NCI-H748 treated with DMSO at 0.1 percent for 48 hours (cell line): ENCODE results near the gene QKI.

Experiments
- DNase-seq: peaks from one replicate; lab custom pipeline; 2025; lab: John Stamatoyannopoulos, UW

Gene QKI

DNA sequence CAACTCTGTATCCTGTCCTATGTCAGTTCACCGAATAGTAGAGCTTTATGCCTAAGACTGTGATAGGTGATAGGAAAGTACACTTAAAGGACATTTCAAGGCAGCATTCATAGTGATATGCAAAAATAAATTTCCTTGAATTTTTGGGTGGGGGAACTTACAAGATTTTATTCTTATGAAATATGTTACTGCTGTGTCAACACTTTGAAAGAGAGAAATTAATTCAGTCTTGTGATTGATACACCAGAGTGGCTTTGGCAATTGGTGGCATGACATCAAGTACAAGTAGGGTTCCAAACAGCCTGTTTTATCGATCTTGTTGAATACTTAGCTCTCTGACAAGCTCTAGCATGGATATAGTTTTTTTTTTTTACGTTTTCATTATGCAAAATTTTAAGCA is 72.3 kb downstream of the QKI start:
- no peak for DNase-seq

DNA sequence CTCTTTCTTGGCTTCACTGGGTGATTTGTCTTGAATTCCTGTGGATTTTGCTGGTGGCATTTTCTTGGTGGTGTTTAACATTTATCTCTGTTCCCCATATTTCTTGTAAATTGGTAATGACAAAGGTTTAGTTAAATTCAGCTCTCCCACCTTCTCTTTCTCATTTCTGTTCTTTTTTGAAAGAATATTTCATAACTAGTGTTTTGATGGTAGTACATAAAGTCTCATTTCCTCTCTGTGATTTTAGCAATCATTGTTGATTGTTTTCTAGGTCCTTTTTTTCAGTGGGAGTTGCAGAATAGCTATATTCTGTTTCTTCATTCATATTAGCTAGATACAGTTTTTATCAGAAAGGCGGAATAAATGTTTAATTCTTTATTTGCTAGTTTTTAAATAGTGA is 73.1 kb downstream of the QKI start:
- DNase-seq, result no peak

DNA sequence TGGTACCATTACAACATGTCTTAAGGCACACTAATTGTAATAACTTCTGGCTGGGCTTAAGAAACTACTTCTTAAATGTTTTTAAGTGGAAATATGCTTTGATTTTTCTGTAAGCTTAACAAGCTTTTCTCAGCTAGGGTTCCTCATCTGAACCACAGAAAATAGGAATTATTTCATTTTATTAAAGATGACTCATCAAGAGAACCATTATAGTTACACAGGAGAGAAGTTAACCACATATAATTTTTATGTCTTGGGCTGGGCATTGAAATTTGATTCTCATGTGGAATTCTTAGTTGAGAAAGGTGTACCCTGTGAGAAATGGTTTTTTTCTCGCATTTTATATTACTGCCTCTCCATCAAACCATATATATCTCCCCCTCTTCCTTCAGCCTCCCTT is 75.1 kb downstream of the QKI start:
- DNase-seq, result no peak

DNA sequence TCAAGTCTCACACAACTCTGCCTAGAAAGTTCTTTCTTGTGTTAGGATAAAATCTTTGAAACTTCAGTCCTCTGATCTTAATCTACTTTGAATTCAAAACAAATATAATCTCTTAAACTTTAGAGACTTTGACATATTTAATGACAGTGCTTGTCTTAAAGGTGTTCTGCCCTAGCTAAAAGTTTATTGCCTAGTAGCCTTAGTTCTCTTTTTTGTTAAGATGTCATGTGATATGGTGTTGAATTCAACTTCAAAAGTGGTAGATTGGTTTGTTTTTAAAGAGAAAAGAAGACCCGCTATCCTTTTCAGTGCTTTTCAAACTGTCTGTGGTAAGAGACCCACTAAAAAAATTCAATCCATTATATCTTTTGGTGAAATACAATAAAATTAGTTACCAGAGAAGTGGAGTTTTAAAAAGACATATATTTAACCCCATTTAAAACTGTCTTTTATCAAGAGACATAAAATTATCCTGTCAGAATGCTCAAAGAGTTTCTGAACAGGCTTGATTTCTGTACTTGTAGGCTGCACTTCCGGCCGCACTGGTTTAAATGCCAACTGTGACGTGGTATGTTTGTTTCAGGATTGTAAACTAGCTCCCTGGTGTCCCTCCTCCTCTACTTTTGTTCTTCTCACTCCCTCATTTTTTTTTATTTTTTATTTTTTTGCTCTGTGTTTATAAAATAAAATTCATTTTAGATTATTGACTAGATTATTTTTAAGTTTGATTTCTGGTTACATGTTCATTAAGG is 76.5 kb downstream of the QKI start:
- no peak for DNase-seq

DNA sequence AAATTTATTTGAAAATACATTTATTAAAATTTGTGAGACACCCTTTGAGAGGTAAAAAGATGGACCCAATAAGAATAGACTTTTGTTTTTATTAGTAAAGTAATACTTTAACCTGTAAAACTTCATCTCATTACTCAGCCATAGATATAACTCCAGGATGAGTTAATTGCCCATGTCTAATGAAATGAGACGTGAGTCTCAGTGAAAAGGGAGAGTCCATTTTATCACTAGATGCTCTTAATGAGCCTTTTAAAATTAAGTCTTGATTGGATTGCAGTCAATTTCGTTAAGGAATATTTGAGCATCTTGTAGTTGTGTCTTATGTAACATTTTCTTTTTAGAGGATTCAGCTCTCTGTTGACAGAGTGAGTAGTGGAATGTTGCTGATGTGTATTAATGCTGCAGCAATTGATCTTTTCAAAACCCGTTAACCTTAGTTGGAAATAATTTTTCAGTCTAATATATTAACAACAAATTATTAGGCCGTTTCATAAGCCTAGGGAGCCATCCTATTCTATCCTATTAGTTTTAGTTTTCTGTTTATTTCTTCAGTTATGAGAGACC is 77.3 kb downstream of the QKI start:
- DNase-seq, result no peak

DNA sequence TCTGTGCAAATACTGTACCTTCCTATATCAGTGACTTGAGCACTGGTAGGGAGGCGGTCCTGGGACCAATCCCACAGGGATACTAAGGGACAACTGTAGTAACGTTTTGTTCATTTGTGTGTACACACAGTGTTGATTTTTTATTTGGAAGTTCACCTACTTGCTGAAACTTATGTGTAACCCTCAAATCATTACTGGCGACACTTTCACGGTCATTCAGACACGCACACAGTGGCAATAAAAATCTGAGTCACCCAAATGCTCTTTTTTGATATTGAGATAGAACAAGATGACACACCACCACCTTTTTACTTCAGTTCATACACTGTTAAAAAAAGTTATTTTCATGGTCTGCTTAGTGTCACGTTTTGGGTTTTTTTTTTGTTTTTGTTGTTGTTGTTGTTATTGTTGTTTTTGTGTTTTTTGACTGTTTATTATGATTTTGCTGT is 79.8 kb downstream of the QKI start:
- no peak for DNase-seq

DNA sequence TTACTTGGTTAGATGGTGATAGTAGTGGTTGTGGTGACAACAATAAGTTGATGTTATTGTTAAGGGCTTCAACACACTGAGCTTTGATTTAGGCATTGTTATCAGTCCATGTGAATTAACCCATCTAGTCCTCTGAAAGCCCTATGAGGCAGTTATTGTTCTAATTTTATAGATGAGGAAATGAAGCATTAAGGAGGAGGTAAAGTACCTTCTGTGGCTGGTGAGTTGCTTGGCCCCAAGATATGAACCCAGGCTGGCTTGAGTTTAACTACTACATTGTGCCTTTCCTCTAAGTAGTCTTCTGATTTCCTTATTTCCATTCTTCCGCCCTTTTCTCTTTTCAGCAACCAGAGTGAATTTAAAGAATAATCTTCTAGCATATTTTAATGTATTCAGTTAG is 81.7 kb downstream of the QKI start:
- no peak for DNase-seq

DNA sequence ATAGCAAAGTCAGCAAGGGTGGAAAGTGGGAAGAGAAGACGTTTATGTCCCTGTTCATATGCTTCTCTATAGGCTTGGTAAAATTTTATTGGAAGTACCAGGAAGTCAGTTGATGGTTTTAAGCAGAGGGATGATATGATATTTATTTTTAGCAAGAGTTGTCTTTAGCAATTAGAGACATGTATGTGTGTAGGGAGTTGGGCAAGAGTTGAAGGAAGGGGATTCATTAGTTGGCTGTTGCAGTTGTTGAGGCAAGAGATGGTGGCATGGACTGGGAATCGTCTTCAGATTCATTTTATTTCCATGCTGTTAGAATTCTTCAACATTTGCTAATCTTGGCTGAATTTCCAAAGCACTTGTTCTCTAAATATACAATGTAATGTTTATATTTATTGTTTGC is 85.6 kb downstream of the QKI start:
- DNase-seq, result no peak

DNA sequence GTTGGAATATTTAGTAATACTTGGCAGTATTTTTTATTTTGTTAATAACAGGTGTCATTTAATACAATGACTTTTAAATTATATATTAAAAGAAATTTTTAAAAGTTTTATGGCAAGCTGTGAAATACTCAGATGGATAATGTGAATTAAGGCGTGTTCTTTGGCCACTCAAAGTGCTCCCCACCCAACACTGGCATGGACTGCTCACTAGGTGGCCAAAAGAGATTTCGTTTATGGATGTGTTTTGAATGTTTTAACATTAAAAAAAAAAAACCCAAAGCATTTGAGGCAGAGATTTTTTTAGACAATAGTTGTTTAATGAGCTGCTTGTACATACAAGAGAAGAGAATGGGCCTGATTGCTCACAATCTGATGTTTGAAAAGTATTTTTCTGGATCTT is 86.5 kb downstream of the QKI start:
- no peak for DNase-seq

DNA sequence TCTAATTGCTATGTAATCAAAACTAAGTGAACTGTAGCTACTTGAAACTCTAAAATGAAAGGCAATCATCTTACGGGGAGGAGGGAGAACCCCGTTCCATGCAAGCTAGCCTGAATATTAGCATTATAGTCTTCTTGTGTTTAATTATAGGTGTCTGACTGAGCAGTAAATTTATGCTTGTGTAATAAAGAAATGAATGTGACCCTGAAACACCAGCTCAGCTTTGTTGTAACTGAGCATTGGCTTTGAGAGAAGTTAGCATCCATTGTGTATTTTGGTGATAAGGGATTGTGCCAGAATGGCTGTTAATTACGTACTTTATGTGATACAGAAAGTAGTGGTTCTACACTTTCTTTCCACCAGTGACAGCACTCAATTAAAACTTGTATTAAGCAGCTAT is 86.9 kb downstream of the QKI start:
- DNase-seq, result peak; percentile 74

DNA sequence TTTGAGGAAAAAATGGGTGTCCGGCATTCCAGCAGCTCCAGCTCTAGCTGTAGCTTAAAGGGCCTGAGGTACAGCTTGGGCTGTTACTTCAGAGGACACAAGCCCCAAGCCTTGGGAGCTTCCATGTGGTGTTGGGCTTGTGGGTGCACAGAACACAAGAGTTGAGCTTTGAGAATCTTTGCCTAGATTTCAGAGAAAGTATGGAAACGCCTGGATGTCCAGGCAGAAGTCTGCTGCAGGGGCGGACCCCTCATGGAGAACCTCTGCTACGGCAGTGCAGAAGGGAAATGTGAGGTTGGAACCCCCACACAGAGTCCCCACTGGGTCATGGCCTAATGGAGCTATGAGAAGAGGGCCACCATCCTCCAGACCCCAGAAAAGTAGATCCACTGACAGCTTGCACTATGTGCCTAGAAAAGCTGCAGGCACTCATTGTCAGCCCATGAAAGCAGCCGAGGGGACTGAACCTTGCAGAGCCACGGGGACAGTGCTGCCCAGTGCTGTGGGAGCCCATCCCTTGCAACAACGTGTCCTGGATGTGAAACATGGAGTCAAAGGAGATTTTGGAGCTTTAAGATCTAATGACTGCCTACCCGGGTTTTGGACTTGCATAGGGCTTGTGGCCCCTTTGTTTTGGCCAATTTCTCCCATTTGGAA is 90.6 kb downstream of the QKI start:
- no peak for DNase-seq

DNA sequence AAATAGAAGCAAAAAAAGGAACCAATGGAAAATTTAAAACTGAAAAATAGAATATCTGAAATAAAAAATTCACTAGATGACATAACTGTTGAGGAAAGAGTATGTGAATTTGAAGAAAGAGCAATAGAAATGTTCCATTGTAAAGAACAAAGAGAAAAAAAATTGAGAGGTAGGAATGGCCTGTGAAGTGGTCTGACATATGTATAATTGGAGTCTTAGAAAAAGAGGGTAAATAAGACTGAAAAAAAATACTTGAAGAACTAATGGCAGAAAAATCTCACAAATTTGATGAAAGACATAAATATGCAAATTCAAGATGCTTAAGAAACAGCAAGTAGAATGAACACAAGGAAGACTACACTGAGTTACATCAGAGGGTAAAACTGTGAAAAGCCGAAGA is 93.4 kb downstream of the QKI start:
- DNase-seq, result no peak

DNA sequence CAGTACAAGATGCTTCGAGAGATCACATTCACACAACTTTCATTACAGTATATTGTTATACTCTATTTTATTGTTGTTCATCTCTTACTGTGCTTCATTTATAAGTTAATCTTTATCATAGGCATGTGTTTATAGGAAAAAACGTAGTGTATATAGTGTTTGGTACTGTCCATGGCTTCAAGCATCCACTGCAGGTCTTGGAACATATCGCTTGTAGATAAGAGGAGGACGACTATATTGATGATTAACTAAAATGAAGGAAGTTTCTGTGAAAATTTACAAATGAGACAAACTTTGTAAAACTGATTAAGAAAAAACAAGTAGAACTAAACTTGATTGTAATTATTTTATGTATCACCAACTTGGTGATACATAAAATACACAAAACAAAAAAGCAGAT is 98.5 kb downstream of the QKI start:
- no peak for DNase-seq

DNA sequence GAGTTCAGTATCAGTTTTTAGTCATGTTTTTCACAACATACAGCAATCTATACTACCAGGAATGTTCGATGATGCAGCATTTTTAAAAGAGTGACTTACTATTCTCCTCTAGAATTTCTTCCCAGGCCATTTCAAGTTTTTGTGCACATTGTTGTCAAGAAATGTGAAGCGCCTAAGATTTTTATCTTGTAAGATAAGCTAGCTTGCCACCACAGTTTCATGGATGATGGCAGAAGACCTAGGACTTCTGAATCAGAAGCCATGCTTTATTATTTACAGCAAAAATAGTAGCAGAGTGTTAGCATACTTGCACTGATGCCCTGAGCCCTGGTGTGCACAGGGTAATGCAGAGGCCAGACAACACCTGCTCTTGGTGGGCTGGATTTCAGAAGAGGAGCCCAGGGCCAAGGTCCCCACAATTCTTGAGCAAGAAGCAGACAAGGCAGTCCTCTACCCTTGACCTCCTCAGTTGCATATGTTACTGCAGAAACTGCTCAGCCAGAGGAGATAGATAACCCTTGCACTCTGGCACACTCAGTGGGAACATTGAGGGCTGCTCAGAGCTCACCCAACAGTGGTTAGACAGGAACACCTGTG is 99.2 kb downstream of the QKI start:
- no peak for DNase-seq

DNA sequence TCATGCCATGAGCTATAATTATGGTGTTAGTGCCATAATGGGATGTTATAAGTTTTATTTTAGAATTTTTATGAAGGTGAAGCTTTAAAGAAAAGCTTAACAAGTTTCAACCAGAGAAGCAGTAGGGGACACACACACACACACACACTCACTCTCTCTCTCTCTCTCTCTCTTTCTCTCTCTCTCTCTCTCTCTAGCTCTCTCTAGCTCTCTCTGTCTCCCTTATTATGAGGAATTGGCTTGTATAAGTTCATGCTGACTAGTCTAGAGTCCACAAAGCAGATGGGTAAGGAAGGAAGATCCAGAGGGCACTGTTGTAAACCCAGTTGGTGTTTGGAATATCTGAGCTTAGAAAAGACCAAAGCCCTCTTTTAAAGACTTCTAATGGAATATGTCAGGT is 102.4 kb downstream of the QKI start:
- DNase-seq, result no peak

DNA sequence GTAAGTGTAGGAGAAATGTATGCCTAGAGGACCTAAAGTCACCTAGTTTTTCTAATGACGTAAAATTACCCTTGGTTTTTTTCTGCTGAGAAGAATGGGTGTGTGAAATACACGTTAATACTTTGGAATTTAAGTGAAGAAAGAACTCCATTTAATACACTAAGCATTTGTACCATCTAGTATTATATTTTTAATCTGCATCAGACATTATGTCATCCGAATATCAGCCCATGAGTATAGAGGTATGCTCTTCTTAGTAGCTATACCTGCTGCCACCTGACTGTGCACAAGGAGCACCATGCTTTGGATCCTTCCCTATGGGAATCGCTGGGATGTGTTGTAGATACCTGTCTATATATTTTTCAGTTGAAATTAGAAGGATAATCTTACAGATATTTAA is 106.4 kb downstream of the QKI start:
- no peak for DNase-seq

DNA sequence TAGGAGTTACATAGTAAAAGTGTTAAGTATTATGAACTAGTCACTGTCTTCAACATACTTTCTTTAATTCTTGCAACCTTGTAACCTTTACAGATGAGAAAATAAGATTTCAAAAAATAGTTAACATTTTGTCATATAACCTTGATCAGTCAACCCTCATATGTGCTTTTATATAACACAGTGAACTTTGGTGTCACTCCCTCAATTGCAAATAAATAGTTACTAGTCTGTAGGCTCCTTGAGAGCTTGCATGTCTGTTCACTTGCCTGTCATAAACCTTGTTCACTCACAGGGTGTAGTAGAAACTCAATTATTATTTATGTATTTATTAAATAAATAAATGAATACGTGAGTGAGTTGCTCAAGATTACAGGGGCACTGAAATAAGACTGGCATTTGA is 107.5 kb downstream of the QKI start:
- DNase-seq, result no peak

DNA sequence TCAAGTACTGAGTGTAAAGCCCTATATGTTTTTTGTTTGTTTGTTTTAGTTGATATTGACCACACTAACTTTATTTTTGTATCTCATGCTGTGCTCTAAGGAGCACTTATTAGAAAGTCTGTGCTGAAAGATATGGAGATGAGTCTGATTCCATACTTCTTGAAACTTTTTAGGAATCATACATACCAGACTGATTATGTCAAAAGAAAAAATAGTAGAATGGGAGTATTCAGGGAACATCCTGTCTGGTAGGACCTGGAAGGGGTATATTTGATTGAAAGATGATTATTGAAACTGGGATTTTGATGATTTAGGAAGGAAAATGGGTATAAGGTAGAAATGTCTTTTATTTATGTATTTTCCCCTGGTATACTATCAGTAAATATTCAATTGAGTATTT is 111.4 kb downstream of the QKI start:
- no peak for DNase-seq

DNA sequence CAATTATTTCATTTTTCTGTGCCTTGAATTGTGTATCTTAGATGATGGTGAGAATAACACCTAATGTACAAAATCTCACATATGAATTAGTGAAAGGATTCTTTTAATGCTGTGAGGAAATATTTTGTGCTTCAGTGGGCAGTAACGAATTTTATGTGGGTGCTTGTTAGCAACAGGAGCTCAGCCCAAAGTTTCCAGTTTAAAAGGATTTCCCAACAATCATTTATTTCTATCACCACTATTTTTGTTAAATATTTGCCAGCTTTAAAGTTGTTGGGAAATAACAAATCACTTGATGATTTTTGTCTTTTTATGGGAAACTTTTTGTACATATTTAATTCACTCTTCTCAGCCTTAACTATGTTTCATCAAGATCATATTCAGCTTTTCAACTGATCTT is 111.8 kb downstream of the QKI start:
- DNase-seq, result no peak

DNA sequence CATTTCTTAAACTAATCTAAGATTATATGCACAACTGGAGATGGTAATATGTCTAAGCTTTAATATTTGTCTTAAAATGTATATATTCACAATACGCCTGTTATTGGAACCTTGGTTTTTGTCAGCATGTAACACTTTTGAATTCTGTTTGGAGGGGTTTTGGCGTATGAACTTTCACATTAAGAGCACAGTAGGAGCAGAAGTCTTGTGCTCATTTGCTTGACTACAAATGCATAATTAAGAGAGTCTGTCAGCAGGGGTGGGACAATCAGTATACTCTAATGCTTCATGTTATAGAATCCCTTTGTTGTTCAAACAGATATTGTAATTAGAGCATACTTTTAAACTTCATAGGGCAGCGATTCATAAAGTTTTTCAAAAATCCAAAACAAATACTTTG is 112.8 kb downstream of the QKI start:
- no peak for DNase-seq

DNA sequence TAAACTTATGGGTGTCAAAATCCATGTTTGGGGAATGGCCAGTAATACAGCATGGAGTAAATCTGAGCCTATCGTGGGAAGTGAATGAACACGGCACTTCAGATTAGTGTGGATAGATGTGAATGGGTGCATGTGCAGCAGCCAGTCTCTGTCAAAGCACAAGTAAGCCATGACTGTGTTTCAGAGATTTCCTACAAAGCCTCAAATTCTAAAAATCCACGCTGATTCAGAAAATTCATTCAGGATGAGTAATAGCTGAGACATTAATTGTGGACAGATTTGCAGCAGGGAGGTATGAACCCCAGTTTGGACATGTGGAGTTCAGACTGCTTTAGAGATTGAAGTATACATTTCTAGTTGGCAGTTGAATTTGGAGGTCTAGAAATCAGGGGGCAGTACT is 115.1 kb downstream of the QKI start:
- no peak for DNase-seq

DNA sequence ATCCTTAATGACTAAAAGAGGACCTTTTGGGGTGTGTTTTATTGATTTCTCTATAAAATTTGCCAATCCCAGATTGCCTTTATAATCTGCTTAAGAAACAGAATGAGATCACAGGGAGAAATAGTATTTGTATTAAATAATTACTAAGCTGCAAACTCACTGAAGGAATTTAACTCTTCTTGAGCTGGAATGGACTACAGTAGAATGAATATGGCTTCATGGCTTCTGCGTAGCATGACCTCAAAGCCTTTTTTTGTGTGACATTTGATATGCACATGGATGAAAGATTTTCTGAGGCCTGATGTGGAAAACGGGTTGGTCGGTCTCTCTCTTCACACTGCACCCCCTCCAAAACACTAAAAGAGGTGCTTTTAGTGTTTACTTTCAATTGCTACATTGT is 115.9 kb downstream of the QKI start:
- DNase-seq, result no peak

DNA sequence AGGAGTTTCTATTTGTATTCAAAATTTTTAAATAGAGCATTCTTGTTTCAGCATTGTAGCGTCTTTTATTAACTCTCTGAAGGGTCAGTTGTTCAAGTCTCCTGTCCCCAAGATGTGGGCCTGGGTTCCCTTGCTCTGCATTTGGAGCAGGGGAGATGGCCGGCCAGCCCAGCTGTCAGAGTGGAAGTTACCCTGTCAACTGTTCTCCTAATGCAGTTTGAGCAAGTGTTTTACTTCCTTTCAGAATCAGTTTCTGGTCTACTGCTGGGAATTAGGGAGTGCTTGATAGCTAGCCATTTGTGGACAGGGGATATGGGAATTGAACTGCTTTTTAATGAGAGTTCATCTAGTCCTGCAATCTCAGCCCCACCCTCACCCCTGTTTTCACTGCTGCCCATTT is 116.6 kb downstream of the QKI start:
- no peak for DNase-seq
